Measurements from ENCODE around the gene NPY. TPM values are rescaled to one million over a fixed set of nuclear protein-coding genes. Genes with fewer than 3 reads are reported as not detected.

Gene NPY
- polyA plus RNA-seq, 1 donor (not counting 4 experiments of a cell fraction or from before 2014, with no cell fraction given) = not detected

- DNase-seq (ENCODE audit: low read depth, low spot score) (no peak), FAIRE-seq (no peak)
- Histone ChIP-seq H3K4me3 (ENCODE audit: control insufficient read depth in 2 of 3, extremely low read depth in 1 of 3, insufficient read depth in 2 of 3, low read depth in 1 of 3, low read length in 3 of 3) (no peak overlapping the region), H3K9me3 (ENCODE audit: control insufficient read depth, low read depth, low read length) (no peaks in the 10 kb centered on the region), H3K27me3 (ENCODE audit: control insufficient read depth, extremely low read depth, insufficient read depth, low read length) (peaks cover 6% of the 10 kb centered on the region), H2AFZ (ENCODE audit: control insufficient read depth, low read length) (no peak overlapping the region), H3K27ac (ENCODE audit: control insufficient read depth, insufficient read depth, low read length) (no peak overlapping the region), H3K9me1 (ENCODE audit: control insufficient read depth, extremely low read depth, insufficient read depth, low read length) (no peaks in the 10 kb centered on the region), H3K36me3 (ENCODE audit: control insufficient read depth in 2 of 2, extremely low read depth in 1 of 2, insufficient read depth in 2 of 2, low read length in 2 of 2) (no peaks in the 10 kb centered on the region), H3K79me2 (ENCODE audit: control insufficient read depth, insufficient read depth, low read length) (no peaks in the 10 kb centered on the region), H3K4me2 (ENCODE audit: control insufficient read depth, extremely low read depth, insufficient read depth, low read depth, low read length) (no peak overlapping the region), H4K20me1 (ENCODE audit: control insufficient read depth, extremely low read depth, insufficient read depth, low read length) (no peaks in the 10 kb centered on the region), H3K4me1 (ENCODE audit: control insufficient read depth, extremely low read depth, insufficient read depth, low read length) (no peaks in the 10 kb centered on the region), H3K9ac (ENCODE audit: control insufficient read depth, extremely low read depth, insufficient read depth, low read length) (no peak overlapping the region)
- dilution Hi-C loops (cut with MboI; ENCODE audit: extremely low pct_ligation_motif_present, low sequenced_read_pairs) = no loop called here
- TF ChIP-seq EZH2 (IDR thresholded peaks at IDR 0.05; ENCODE audit: low read length) = no peak
Measured at GRCh38 chr7:24297362-24297761, 13.4 kb downstream of the NPY start.

- Histone ChIP-seq H3K4me2 (ENCODE audit: control insufficient read depth, extremely low read depth, insufficient read depth, low read depth, low read length) (no peak overlapping the region), H3K9me3 (ENCODE audit: control insufficient read depth, low read depth, low read length) (no peaks in the 10 kb centered on the region), H3K79me2 (ENCODE audit: control insufficient read depth, insufficient read depth, low read length) (no peaks in the 10 kb centered on the region), H4K20me1 (ENCODE audit: control insufficient read depth, extremely low read depth, insufficient read depth, low read length) (no peaks in the 10 kb centered on the region), H3K9me1 (ENCODE audit: control insufficient read depth, extremely low read depth, insufficient read depth, low read length) (no peaks in the 10 kb centered on the region), H3K9ac (ENCODE audit: control insufficient read depth, extremely low read depth, insufficient read depth, low read length) (no peak overlapping the region), H3K4me1 (ENCODE audit: control insufficient read depth, extremely low read depth, insufficient read depth, low read length) (no peaks in the 10 kb centered on the region), H3K27ac (ENCODE audit: control insufficient read depth, insufficient read depth, low read length) (no peak overlapping the region), H3K4me3 (ENCODE audit: control insufficient read depth in 2 of 3, extremely low read depth in 1 of 3, insufficient read depth in 2 of 3, low read depth in 1 of 3, low read length in 3 of 3) (no peak overlapping the region), H3K27me3 (ENCODE audit: control insufficient read depth, extremely low read depth, insufficient read depth, low read length) (peaks cover 6% of the 10 kb centered on the region), H3K36me3 (ENCODE audit: control insufficient read depth in 2 of 2, extremely low read depth in 1 of 2, insufficient read depth in 2 of 2, low read length in 2 of 2) (no peaks in the 10 kb centered on the region), H2AFZ (ENCODE audit: control insufficient read depth, low read length) (no peak overlapping the region)
- TF ChIP-seq CTCF (optimal IDR thresholded peaks at IDR 0.05 in 1 of 3, IDR thresholded peaks at IDR 0.05 in 1 of 3, conservative IDR thresholded peaks at IDR 0.05 in 1 of 3; ENCODE audit: extremely low read depth in 1 of 3, insufficient read depth in 2 of 3, low read length in 3 of 3) (no peak), EZH2 (IDR thresholded peaks at IDR 0.05; ENCODE audit: low read length) (no peak)
- FAIRE-seq (no peak), DNase-seq (ENCODE audit: low read depth, low spot score) (no peak)
- dilution Hi-C loops (cut with MboI; ENCODE audit: extremely low pct_ligation_motif_present, low sequenced_read_pairs) = no loop called here
Measured at GRCh38 chr7:24298696-24299095, 14.7 kb downstream of the NPY start.

GRCh38 chr7:24299192-24299591, 15.2 kb downstream of the NPY start:
- no peaks in the 10 kb centered on the region for H4K20me1 ChIP-seq (ENCODE audit: control insufficient read depth, extremely low read depth, insufficient read depth, low read length)
- H3K79me2 ChIP-seq (ENCODE audit: control insufficient read depth, insufficient read depth, low read length) = no peaks in the 10 kb centered on the region
- dilution Hi-C loops (cut with MboI; ENCODE audit: extremely low pct_ligation_motif_present, low sequenced_read_pairs) = no loop called here
- H3K36me3 ChIP-seq (ENCODE audit: control insufficient read depth in 2 of 2, extremely low read depth in 1 of 2, insufficient read depth in 2 of 2, low read length in 2 of 2) = no peaks in the 10 kb centered on the region
- H3K4me3 ChIP-seq (ENCODE audit: control insufficient read depth in 2 of 3, extremely low read depth in 1 of 3, insufficient read depth in 2 of 3, low read depth in 1 of 3, low read length in 3 of 3) = no peak overlapping the region
- no peaks in the 10 kb centered on the region for H3K4me1 ChIP-seq (ENCODE audit: control insufficient read depth, extremely low read depth, insufficient read depth, low read length)
- no peak overlapping the region for H3K4me2 ChIP-seq (ENCODE audit: control insufficient read depth, extremely low read depth, insufficient read depth, low read depth, low read length)
- H3K9me3 ChIP-seq (ENCODE audit: control insufficient read depth, low read depth, low read length) = no peaks in the 10 kb centered on the region
- no peak overlapping the region for H2AFZ ChIP-seq (ENCODE audit: control insufficient read depth, low read length)
- H3K9me1 ChIP-seq (ENCODE audit: control insufficient read depth, extremely low read depth, insufficient read depth, low read length) = no peaks in the 10 kb centered on the region
- DNase-seq (ENCODE audit: low read depth, low spot score) (no peak), FAIRE-seq (no peak)
- H3K27me3 ChIP-seq (ENCODE audit: control insufficient read depth, extremely low read depth, insufficient read depth, low read length) = peaks cover 6% of the 10 kb centered on the region
- no peak overlapping the region for H3K27ac ChIP-seq (ENCODE audit: control insufficient read depth, insufficient read depth, low read length)
- no peak overlapping the region for H3K9ac ChIP-seq (ENCODE audit: control insufficient read depth, extremely low read depth, insufficient read depth, low read length)
- TF ChIP-seq CTCF (optimal IDR thresholded peaks at IDR 0.05 in 1 of 3, IDR thresholded peaks at IDR 0.05 in 1 of 3, conservative IDR thresholded peaks at IDR 0.05 in 1 of 3; ENCODE audit: extremely low read depth in 1 of 3, insufficient read depth in 2 of 3, low read length in 3 of 3) (no peak), EZH2 (IDR thresholded peaks at IDR 0.05; ENCODE audit: low read length) (no peak)
